OCI-LY1 (cell line): ENCODE results near the gene DNMBP.
A peak's percentile ranks its signal among the peaks of the same experiment; 100 is the strongest.

Source experiments
- H2AFZ ChIP-seq: fragments of 200-600 bp; sonication (generic), shearing (Covaris generic); 2 replicates; pipeline ENCODE4 v1.6.0; 2014; ENCODE audit warnings: antibody characterized with exemption, mild to moderate bottlenecking, low read length
- H3F3A ChIP-seq: fragments of 200-600 bp; sonication (generic), shearing (Covaris generic); 2 replicates; pipeline ENCODE4 v1.6.0; 2014; ENCODE audit warnings: mild to moderate bottlenecking, antibody characterized with exemption, low read length, moderate library complexity; ENCODE audit not compliant: insufficient read depth
- H3K27ac ChIP-seq: fragments of 200-600 bp; sonication (generic); 2 replicates; pipeline ENCODE4 v1.5.1; 2014; ENCODE audit warnings: low read length, mixed run types, mild to moderate bottlenecking, low read depth; ENCODE audit not compliant: poor library complexity, severe bottlenecking
- H3K27me3 ChIP-seq: fragments of 200-600 bp; sonication (generic); 2 replicates; pipeline ENCODE4 v1.6.0; 2014; ENCODE audit warnings: antibody characterized with exemption, mild to moderate bottlenecking, low read length, moderate library complexity; ENCODE audit not compliant: insufficient read depth
- H3K36me3 ChIP-seq: fragments of 200-600 bp; sonication (generic); 2 replicates; pipeline ENCODE4 v1.6.1; 2014; ENCODE audit warnings: mild to moderate bottlenecking, antibody characterized with exemption, low read length, moderate library complexity, mixed read lengths; ENCODE audit not compliant: insufficient read depth
- H3K4me1 ChIP-seq: fragments of 200-600 bp; sonication (generic); 2 replicates; pipeline ENCODE4 v1.5.1; 2014; ENCODE audit warnings: mild to moderate bottlenecking, low read length, moderate library complexity; ENCODE audit not compliant: insufficient read depth, severe bottlenecking
- H3K4me2 ChIP-seq: fragments of 200-600 bp; sonication (generic), shearing (Covaris generic); 2 replicates; pipeline ENCODE4 v1.6.1; 2014; ENCODE audit warnings: low read length
- H3K4me3 ChIP-seq: fragments of 200-600 bp; sonication (generic); 2 replicates; pipeline ENCODE4 v1.5.1; 2014; ENCODE audit warnings: low read length, low read depth, mild to moderate bottlenecking, mixed read lengths; ENCODE audit not compliant: poor library complexity, severe bottlenecking
- H3K79me2 ChIP-seq: fragments of 200-600 bp; shearing (Covaris generic); 2 replicates; pipeline ENCODE4 v1.6.1; 2016; ENCODE audit warnings: mixed run types, low read length, mixed read lengths; ENCODE audit not compliant: insufficient read depth
- H3K9ac ChIP-seq: fragments of 200-600 bp; sonication (generic), shearing (Covaris generic); 2 replicates; pipeline ENCODE4 v1.6.1; 2014; ENCODE audit warnings: mild to moderate bottlenecking, low read length, mixed read lengths
- H3K9me2 ChIP-seq: fragments of 200-600 bp; sonication (generic), shearing (Covaris generic); 2 replicates; pipeline ENCODE4 v1.6.1; 2014; ENCODE audit warnings: low read depth, mild to moderate bottlenecking, low read length, mixed read lengths
- H3K9me3 ChIP-seq: fragments of 200-600 bp; shearing (Covaris generic); 2 replicates; pipeline ENCODE4 v1.6.1; 2014; ENCODE audit warnings: low read length, mixed read lengths
- H4K20me1 ChIP-seq: fragments of 200-600 bp; sonication (generic), shearing (Covaris generic); 2 replicates; pipeline ENCODE4 v1.6.0; 2016; ENCODE audit warnings: mild to moderate bottlenecking, low read length; ENCODE audit not compliant: insufficient read depth
- CTCF ChIP-seq: fragments of 200-600 bp; sonication (generic), shearing (Covaris generic); IDR thresholded peaks from 2 replicates; pipeline ENCODE4 v1.5.1; 2017; ENCODE audit warnings: mild to moderate bottlenecking, antibody characterized with exemption, low read length, moderate library complexity, mixed read lengths
- EZH2 ChIP-seq: fragments of 200-600 bp; sonication (generic), shearing (Covaris generic); IDR thresholded peaks from 2 replicates; pipeline ENCODE4 v1.8.0; 2017; ENCODE audit warnings: borderline replicate concordance, mixed run types, mild to moderate bottlenecking, antibody characterized with exemption, low read length, moderate library complexity, mixed read lengths

The DNMBP gene

GRCh38 chr10:100020142-100020885 is 10.6 kb upstream of the DNMBP start:
- Histone ChIP-seq H3K27ac (peak overlapping the region; percentile 93), H2AFZ (no peak overlapping the region), H3K9me2 (no peaks in the 10 kb centered on the region), H3F3A (0 out of 2 replicates have a peak, but pooled peaks cover 5% of the 10 kb centered on the region), H3K4me3 (peak overlapping the region; percentile 39), H3K36me3 (no peaks in the 10 kb centered on the region), H4K20me1 (no peaks in the 10 kb centered on the region), H3K9ac (peak overlapping the region; percentile 29; the same call in 1 of the 2 replicates), H3K4me1 (peaks cover 40% of the 10 kb centered on the region), H3K4me2 (peak overlapping the region; percentile 58), H3K9me3 (no peaks in the 10 kb centered on the region), H3K79me2 (no peaks in the 10 kb centered on the region), H3K27me3 (no peaks in the 10 kb centered on the region)
- TF ChIP-seq EZH2 = no peak
- TF ChIP-seq CTCF = peak; percentile 25; the same call in 1 of the 2 replicates

- H3K4me3 ChIP-seq = no peak overlapping the region
- H3K9me2 ChIP-seq = no peaks in the 10 kb centered on the region
- H3K27me3 ChIP-seq = no peaks in the 10 kb centered on the region
- TF ChIP-seq CTCF = no peak
- TF ChIP-seq EZH2 = no peak
- no peak overlapping the region for H2AFZ ChIP-seq
- no peaks in the 10 kb centered on the region for H3K36me3 ChIP-seq
- H4K20me1 ChIP-seq = no peaks in the 10 kb centered on the region
- H3K79me2 ChIP-seq = no peaks in the 10 kb centered on the region
- peak overlapping the region; percentile 27; the same call in 1 of the 2 replicates for H3K9ac ChIP-seq
- H3F3A ChIP-seq = 0 out of 2 replicates have a peak, but pooled peaks cover 5% of the 10 kb centered on the region
- H3K4me2 ChIP-seq = peak overlapping the region; percentile 58; the same call in 1 of the 2 replicates
- H3K9me3 ChIP-seq = no peaks in the 10 kb centered on the region
- H3K4me1 ChIP-seq = peaks cover 40% of the 10 kb centered on the region
- peak overlapping the region; percentile 93 for H3K27ac ChIP-seq
These were observed 10.0 kb upstream of the DNMBP start for GRCh38 chr10:100019787-100020141.

- Histone ChIP-seq H3K4me3 (peak overlapping the region; percentile 12), H3K36me3 (no peaks in the 10 kb centered on the region), H3K9ac (peak overlapping the region; percentile 46), H4K20me1 (no peaks in the 10 kb centered on the region), H3K4me2 (peak overlapping the region; percentile 50), H3K27me3 (no peaks in the 10 kb centered on the region), H3K9me2 (no peaks in the 10 kb centered on the region), H3K9me3 (no peaks in the 10 kb centered on the region), H3K27ac (peak overlapping the region; percentile 97), H2AFZ (no peak overlapping the region), H3K79me2 (peaks cover 2% of the 10 kb centered on the region), H3K4me1 (peaks cover 47% of the 10 kb centered on the region), H3F3A (no peaks in the 10 kb centered on the region)
- no peak for TF ChIP-seq CTCF
- TF ChIP-seq EZH2 = no peak
These were observed 4.5 kb upstream of the DNMBP start for GRCh38 chr10:100014071-100014762.
